Stimulated activated CD4-positive, alpha-beta T cell treated with anti-CD3 and anti-CD28 coated beads, Interleukin-2, amount 100 ng/mL, for 48 hours (primary cell): ENCODE measurements around the gene FLYWCH1.
A peak's percentile ranks its signal among the peaks of the same experiment; 100 is the strongest.

Experiments
- DNase-seq, 2 donors: peaks; one replicate each; pipeline ENCODE4 v3.0.0-alpha.2; 2020

FLYWCH1 gene

DNA sequence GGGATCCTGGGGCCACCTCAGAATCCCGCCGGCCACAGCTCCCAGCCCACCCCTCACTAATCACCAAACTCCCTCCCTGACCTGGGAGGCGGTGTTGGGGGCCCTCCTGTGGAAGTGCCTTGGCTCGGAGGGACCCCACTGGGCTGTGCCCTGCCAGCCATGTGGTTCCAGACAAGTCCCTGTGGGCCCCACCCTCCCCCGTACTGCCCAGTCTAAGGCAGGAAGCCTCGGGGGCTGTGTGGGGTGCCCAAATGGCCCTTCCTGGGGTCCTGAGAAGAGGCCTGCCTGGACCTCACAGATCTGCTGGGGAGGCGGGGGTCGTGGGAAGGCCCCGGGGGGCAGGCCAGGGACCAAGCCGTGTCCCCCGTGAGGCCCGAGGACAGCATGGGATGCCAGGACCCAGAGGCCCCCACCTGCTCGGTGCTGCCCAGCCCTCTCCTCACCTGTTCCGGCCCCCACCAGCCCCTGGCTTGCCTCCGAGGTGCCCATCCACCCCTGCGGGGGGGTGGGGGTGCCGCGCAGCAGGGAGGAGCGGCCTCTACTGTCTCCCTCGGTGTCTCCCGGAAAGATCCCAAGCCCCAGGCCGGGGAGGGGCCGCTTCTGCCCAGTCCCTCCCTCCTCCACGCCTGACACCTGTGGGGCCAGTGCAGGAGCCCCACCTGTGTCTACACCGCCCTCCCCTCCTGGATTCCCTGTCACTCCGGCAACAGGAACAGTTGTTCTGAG lies 43.1 kb downstream of the FLYWCH1 start:
- no peak for DNase-seq

DNA sequence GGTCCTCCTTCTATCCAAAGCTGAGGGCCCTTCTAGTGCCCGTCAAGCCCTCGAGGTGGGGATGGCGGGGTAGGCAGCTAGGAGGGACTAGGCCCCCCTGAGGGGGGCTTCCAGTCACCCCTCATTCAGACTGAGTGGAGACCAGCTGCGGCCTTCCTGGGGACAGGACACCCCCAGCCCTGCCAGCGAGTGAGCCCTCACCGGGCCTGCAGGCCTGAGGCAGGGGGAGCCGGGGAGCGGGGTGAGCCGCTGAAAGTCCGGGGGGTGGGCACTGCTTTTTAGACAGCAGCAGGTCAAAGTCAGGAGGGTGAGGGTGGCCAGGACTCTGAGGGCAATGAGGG lies 43.7 kb downstream of the FLYWCH1 start:
- no peak for DNase-seq

DNA sequence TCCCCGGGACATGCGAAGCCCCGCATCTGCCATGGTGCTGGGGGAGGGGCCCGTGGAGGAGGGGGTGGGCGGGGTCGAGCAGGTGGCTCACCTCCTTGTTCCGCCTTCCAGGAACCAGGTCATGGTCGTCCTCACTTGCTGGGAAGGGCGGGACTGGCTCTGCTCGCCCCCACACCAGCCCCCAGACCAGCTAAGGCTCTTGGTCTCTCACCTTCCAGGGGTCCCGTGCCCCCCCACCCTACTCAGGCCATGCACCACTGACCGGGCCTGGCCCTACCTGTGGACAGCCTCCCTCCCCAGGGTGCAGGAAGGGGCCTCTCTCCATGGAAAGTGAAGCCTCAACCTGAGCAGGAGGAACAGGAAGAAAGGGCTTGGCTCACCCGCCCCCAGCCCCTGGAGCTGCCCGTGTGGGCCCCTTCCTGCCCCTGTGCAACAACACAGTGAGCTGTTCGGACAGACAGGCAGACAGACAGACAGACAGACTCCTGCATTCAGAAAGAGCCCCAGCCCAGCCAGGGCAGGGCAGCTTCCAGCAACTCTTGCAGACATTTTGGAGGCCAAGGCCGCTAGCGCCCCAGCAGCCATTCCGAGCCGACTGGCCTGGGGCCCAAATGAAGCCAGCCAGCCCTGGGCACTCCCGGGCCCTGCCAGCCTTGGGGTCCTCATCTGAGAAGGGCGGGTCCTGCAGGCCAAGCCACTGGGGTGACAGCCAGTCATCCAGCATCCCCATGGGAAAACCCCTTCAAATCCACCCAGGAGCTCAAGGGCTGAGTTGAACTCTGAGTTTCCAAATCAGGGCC lies 44.2 kb downstream of the FLYWCH1 start:
- no peak for DNase-seq

DNA sequence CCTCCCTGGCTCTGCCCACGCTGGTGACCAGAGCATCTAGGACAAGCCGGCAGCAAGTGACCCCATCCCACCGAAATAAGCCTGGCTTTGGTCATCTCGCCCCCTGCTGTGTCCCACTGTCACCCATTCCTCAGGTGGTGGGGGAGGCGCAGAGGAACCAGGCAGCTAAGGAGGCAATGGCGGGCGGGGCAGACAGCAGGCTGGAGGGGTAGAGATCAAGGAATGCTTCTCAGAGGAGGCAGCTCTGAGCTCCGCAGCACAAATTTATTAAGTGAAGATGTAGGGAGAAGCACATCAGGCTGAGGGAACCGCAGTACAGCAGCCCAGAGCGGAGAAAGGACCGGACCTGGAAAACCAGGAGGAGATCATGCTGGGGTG lies 44.8 kb downstream of the FLYWCH1 start:
- DNase-seq = no peak

DNA sequence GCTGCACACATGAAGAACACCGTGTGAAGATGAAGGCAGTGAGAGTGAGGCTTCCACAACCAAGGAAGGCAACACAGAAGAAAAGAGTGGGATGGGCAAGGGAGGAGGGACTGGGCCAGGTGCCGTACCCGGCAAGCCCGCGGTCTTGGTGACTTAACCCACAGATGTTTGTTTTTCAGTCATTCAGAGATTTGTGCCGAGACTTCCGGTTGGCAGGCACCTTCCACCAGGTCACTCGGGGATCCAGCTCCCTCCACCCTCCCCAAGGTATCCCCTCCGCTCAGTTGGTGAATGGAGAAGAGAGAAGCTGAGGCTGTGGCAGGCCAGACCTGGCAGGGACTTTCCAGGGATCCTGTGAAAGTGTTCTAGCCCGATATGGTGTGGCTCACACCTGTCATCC lies 47.5 kb downstream of the FLYWCH1 start:
- no peak for DNase-seq

DNA sequence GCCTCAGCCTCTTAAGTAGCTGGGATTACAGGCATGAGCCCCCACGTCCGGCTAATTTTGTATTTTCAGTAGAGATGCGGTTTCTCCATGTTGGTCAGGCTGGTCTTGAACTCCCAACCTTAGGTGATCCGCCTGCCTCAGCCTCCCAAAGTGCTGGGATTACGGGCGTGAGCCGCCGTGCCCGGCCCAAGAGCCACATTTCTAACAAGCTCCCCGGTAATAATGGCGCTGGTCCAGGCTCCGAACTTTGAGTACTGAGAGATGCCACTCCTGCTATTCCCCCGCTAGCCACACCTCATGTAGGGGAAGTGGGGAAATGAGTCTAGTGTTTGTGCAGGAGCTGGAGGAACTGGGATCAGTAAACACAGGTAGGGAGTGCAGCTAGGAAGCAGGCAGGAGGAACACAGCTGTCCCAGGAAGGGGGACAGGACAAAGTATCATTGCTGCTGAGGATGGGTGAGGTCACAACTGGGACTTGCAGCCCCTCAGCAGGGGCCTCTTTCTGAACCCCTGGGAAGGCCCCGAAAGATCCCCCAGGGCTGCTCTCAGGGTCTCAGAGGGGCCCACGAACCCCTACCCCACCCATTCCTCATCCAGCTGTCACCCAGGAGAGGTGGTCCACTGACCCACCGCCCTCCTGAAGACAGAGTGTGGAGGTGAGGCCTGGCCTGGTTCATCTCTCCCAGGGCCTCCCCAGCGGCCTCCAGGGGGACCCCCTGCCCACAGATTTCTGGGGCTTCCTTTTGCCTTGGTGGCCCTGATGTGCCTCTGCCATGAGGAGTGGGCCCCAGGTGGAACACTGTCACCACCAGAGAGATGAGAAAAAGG lies 48.7 kb downstream of the FLYWCH1 start:
- DNase-seq = no peak

DNA sequence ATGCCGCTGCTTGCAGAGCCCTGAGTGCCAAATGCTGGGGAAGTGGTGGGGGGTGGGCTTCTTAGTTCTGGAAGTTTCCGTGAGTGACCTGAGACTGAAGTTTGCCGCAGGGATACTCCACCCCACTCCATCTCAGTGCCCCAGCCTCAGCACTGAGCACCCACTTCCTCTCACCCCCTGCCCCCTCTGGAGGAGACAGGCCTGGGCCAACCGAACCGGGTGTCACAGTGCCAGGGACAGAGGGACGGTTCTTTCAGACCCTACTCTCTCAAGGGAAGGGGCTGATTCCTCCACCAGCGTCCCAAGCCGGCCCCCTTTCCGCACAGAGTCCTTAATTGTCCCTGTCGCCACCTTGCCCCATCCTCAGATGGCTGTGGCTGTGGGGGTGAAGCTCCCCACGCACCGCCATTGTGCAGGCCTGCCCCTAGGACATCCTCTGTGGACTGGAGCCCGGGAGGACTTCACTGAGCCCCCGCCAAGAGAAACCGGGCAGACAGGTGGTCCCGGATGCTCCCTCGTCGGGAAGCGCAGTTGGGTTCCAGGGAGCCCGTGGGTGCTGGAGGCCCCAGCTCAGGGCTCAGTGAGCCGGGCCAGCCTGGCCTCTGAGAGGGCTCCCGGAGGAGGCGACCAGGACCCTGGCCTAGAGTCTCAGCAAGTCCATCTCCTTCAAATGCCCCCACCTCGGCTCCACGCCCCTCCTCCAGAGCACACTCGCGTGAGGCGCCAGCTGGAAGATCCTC lies 50.8 kb downstream of the FLYWCH1 start:
- DNase-seq = no peak

DNA sequence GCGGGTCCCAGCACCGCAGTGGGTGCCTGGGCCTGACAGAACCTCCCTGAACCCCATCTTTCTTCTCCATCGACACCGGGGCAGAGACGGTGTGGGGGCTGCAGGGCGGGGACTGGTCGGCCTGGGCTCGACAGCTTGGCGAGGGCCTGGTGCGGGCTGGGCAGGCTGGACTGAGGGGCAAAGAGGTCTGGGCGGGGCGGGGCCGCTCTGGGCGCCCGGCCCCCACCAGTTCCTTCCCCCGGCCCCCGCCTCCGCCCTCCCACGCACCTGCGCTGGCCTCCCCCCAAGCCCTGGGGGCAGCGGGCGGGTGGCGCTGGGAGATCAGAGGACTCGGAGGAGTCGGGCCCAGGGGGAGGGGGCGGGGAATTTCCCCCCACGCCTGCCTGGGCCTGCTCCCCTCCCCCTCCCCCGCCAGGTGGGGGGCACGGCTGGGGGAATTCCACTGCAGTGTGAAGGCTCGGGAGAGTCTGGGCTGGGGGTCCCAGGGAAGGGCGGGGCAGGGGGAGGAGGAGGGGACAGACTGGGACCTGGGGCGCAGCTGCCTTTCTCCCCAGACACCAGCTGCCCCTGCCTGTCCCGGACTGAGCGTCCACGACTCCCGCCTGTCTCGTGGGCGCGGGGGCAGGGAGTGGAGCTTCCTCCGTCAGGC lies 51.5 kb downstream of the FLYWCH1 start:
- DNase-seq = no peak

DNA sequence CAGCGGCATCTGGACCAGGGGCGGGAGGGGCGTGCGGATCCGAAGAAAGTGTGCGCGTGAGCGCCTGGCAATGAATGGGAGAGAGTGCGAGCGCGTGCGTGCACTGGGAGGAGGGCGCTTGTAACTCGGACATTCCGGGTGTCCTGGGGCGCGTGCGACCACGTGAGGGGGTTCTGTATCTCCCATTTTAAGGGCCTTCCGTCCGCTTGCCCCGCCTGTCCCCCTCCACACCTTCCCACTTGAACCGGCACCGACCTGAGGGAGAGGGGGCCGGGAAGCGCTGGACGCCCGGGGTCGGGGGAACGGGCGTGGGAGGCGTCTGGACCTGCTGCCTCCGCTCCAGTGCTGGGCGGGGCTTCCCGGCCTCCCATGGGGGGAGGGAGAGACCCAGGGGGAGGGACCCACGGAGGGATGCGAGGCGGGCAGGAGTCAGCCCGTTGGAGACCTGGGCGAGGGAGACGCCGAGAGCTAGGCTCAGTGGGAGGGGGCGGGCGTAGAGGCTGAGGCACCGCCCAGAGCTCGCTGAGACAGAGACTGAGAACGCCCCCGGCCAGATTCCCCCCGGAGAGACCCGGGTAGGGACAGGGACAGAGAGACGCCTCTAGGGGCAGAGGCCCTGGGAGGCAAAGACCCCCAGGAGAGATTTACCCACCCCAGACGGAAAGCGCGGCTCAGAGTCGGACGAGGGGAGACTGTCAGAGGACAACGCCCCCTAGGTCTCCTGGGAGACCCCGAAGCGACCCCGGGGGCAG lies 52.2 kb downstream of the FLYWCH1 start, which contains the start of gene KREMEN2:
TSS of gene KREMEN2 (plus strand) at position 553 of the 752 bp plus-strand sequence. CDS start 246 bp downstream, outside the sequence.
- DNase-seq = no peak

DNA sequence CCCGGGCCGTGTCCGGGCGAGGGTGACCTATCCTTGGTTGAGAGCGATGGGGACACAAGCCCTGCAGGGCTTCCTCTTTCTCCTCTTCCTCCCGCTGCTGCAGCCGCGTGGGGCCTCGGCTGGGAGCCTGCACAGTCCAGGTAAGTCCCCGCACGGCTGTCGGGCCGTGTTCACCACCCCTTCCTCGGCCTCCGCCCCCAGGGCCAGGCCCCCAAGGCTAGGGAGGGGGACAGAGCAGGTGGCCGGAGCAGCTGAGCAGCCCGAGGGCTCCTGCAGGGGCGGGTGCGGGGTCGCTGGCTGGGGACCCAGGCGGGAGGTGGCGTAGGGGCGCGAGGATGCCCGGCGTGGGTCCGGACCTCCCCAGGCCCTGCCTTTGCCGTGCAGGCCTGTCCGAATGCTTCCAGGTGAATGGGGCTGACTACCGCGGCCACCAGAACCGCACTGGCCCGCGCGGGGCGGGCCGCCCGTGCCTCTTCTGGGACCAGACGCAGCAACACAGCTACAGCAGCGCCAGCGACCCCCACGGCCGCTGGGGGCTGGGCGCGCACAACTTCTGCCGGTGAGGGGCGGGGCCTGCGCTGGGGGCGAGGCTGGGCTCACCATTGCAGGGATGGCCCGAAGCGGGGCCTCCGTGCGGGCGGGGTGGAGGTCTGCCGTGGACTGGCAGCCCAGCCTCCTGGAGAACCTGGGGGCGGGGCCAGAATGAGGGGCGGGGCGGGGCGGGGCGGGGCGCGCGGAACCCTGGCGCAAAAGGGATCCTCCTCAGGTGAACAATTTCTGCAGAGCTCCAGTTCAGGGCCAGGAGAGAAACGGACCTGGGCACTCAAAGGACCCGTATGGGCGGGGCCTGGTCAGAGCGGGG lies 53.0 kb downstream of the FLYWCH1 start:
- peak in 1 of 2 donors; percentile 52 for DNase-seq

DNA sequence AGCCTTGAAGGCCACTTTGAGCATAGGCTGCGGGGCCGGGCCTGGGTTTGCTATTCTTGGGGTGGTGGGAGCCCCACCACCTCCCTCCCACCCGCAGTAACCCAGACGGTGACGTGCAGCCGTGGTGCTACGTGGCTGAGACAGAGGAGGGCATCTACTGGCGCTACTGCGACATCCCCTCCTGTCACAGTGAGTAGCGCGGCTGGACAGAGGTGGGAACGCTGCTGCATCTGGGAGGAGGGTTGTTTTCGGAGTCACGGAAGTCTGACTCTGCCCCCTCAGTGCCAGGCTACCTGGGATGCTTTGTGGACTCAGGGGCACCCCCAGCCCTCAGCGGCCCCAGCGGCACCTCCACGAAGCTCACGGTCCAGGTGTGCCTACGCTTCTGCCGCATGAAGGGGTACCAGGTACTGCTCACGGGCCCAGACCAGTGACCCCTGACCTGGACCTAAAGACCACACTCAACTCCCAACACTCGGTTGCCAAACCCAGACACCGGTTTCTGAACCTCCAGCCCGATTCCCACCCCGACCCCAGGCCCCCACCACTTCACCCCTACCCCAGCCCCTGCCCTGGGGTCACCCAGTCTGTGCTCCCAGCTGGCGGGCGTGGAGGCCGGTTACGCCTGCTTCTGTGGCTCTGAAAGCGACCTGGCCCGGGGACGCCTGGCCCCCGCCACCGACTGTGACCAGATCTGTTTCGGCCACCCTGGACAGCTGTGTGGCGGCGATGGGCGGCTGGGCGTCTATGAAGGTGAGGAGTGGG lies 54.5 kb downstream of the FLYWCH1 start:
- DNase-seq = no peak

DNA sequence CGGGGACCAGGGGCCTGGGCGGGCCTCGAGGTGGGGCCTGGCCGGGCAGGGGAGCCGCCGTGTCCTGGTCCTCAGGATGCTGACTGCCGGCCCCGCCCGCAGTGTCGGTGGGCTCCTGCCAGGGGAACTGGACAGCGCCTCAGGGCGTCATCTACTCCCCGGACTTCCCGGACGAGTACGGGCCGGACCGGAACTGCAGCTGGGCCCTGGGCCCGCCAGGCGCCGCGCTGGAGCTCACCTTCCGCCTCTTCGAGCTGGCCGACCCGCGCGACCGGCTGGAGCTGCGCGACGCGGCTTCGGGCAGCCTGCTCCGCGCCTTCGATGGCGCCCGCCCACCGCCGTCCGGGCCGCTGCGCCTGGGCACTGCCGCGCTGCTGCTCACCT lies 55.1 kb downstream of the FLYWCH1 start:
- DNase-seq = no peak

DNA sequence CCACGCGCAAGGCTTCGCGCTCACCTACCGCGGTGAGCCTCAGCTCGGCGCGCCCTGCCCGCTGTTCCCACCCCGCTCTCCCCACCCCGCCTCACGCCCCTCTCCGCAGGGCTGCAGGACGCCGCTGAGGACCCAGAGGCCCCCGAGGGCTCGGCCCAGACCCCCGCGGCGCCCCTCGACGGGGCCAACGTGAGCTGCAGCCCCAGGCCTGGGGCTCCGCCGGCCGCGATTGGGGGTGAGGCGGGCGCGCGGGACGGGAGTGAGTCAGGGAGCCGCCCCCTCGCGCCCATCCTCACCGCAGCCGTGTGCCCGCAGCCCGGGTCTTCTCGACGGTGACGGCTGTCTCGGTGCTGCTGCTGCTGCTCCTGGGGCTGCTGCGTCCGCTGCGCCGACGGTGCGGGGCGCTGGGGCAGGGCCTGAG lies 55.5 kb downstream of the FLYWCH1 start:
- DNase-seq = no peak

DNA sequence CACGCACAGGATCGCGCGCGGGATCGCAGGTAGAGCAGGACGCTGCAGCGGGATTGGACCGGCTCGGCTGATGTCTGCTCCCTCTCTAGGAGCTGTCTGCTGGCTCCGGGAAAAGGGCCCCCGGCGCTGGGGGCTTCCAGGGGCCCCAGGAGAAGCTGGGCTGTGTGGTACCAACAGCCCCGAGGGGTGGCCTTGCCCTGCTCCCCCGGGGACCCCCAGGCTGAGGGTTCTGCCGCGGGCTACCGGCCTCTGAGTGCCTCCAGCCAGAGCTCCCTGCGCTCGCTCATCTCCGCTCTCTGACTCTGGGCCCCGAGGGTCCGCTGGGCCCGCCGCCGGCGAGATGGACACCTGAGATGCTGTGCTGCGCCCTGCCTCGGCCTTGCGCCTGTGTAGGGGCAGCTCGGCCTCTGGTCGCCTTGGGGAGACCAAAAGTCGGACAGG lies 56.0 kb downstream of the FLYWCH1 start:
- DNase-seq = no peak

DNA sequence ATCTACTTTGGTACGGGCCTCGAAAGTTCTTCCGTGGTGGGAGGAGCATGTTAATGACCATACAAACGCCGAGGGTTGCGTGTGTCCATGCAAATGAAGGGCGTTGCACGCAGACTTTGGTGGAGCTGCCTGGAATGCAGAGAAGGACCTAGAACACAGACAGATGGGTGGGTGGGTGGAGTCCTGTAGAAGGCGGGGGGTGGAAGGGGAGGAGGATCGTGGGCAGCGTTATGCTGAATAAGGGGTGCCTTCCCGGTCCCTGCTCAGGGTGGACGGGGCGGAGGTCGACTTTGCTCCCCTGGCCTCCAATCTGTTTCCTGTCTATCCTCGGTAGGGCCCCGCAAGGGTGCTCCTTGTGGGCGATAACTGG lies 56.6 kb downstream of the FLYWCH1 start:
- no peak for DNase-seq

DNA sequence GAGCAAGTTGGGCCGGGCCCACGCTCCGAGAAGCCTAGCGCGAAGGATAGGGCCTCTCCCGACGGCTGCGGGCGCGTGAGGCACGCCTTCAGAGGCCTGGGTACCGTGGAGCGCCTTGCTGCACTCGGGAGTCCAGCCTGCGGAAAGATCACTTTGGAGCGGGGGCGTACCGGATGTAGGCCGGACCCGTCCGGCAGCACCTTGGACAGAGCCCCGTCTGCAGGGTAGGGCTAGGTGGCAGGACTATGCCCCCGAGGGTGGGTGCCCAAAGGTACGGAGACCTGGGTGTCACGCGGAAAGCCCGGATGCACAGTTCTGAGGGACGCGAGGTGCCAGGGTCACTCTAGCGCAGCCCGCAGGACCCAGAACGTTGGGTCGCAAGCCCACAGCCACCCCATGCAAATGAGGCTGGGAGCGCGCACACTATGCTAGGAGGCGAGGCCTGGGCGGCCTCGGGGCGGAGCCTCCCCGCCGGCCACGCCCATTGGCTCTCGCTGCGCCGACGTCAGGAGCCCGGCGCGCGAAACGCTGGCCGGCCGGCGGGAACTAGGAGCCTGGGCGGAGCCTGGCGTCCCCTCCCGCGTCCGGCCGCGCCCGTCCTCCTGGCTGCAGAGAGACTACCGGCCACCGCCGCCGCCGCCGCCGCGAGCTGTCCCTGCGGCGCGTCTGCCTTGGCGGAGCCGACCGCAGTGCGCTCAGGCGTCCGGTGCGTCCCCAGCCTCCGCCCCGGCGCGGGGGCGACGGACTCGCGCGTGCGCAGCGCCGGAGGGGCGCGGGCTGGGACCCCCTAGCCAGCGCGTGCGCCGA lies 57.2 kb downstream of the FLYWCH1 start, which contains the start of gene PAQR4:
TSS of gene PAQR4 (plus strand) at position 611 of the 807 bp plus-strand sequence. CDS start 327 bp downstream, outside the sequence.
- peak; percentile 73 to 87 for DNase-seq

DNA sequence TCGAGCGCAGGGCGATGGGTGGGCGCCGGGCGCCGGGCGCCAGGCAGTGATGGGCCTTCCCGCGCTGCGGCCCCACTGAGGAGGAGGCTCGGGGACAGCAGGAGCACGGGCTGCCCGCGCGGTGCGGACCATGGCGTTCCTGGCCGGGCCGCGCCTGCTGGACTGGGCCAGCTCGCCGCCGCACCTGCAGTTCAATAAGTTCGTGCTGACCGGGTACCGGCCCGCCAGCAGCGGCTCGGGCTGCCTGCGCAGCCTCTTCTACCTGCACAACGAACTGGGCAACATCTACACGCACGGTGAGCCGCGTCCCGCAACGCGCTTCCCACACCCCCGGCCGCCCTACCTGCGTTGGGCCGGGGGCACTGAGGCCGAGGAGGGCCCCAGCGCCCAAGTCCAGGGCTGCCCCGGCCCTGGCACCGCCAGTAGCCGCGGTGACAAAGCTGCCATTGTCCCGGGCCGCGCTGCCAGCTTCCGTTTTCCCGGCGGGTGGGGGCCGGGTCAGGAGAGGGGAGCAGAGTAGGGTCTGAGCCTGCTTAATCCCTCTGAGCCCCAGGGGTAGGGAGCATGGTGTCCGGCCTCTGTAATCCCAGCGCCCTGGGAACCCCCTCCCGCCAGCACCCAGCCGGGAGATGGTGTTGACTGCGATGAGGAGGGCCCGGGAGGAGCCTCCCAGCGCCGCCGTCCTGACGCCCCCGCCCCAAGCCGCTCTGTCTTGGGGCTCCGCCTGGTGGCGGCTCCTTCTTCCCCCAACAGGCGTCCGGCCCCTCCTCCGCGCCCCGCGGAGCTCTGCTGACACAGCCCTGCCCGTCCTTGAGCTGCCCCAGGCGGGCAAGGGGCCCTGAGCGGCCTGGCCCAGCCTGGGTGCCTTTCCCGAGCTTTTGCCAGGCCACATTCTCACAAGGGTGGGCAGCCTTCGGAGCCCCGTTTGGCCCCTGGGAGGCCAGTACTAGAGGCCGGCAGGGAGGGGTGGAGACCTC lies 58.1 kb downstream of the FLYWCH1 start:
- DNase-seq = peak; percentile 79 to 81
